CD4-positive, alpha-beta T cell treated with Interferon alpha-2 for 1 hour (primary cell): ENCODE measurements around the gene SATB1.
"Not testable (repeated sequence)": the region's sequence is repeated elsewhere in the genome, so short reads cannot be mapped to it uniquely, and the experiment has no call there.

ENCODE experiments used
- DNase-seq, 2 donors: peaks; one replicate each; pipeline ENCODE4 v3.0.0-alpha.2; 2020 to 2022

Gene SATB1

GRCh38 chr3:18349197-18349798 lies 75.8 kb downstream of the SATB1 start:
- DNase-seq, result no peak

- DNase-seq, result no peak
Observed at GRCh38 chr3:18346097-18346496, 79.0 kb downstream of the SATB1 start.

- no peak for DNase-seq
Observed at GRCh38 chr3:18345015-18345367, 80.1 kb downstream of the SATB1 start.

GRCh38 chr3:18344306-18345014 lies 80.7 kb downstream of the SATB1 start:
- no peak for DNase-seq

GRCh38 chr3:18343809-18344208 lies 81.3 kb downstream of the SATB1 start:
- no peak for DNase-seq

- no peak for DNase-seq
Observed at GRCh38 chr3:18338827-18339514, 86.2 kb downstream of the SATB1 start.

- DNase-seq, result no peak
Observed at GRCh38 chr3:18337231-18337630, 87.9 kb downstream of the SATB1 start.

- DNase-seq, result no peak
Observed at GRCh38 chr3:18334837-18335601, 90.1 kb downstream of the SATB1 start.

- not testable (repeated sequence) for DNase-seq
Observed at GRCh38 chr3:18330772-18331441, 94.2 kb downstream of the SATB1 start.

- DNase-seq, result no peak
Observed at GRCh38 chr3:18308096-18308650, 117.0 kb downstream of the SATB1 start.

- no peak for DNase-seq
Observed at GRCh38 chr3:18307529-18307928, 117.6 kb downstream of the SATB1 start.

GRCh38 chr3:18302517-18302916 lies 122.6 kb downstream of the SATB1 start:
- DNase-seq, result no peak

- DNase-seq, result no peak
Observed at GRCh38 chr3:18301781-18302180, 123.4 kb downstream of the SATB1 start.

- no peak for DNase-seq
Observed at GRCh38 chr3:18300916-18301315, 124.2 kb downstream of the SATB1 start.

- no peak for DNase-seq
Observed at GRCh38 chr3:18297126-18297525, 128.0 kb downstream of the SATB1 start.
